Tibial nerve (tissue), 4 donors: Measurements from ENCODE around the gene MATR3.

Experiments
- EP300 ChIP-seq, 2 donors: sonication (generic); formaldehyde crosslinking; IDR thresholded peaks; one replicate each; pipeline ENCODE4 v1.6.1; 2017; ENCODE audit warnings: antibody characterized with exemption in 2 of 2, mild to moderate bottlenecking in 1 of 2
- POLR2A ChIP-seq, 2 donors: fragments of 450-650 bp; IDR thresholded peaks; one replicate each; pipeline ENCODE4 v1.6.1; 2017; ENCODE audit warnings: antibody characterized with exemption in 2 of 2, mild to moderate bottlenecking in 2 of 2, moderate library complexity in 2 of 2
- TF ChIP-seq, protein P1 (sequence below), 5 experiments: fragments of 200-600 bp in 3 of 5; fragments of 450-650 bp in 2 of 5; sonication (generic) in 3 of 5; IDR thresholded peaks; one replicate each; pipeline ENCODE4 v1.5.1; 2016 to 2019; ENCODE audit warnings: antibody characterized with exemption in 5 of 5, mild to moderate bottlenecking in 3 of 5, moderate library complexity in 2 of 5

DNA sequence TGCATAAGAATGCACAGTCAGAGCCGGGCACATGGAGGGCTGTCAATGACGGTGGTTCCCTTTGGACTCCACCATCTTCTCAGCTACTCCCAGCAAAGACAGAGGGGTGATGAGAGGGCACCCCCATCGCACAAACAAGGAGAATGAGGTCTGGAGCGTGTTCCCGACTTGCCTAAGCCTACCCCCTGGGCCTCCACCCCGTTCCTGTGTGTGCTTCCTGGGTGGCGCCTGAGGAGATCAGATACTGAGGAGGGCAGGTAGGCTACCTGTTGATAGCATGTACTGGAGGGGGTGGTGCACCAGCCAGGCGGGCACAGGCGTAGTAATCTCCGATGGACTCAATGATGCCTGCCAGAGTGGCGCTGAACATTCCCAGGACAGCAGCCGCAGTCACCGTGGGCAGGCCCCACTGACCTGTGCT is 85.4 kb downstream of the MATR3 start:
- TF ChIP-seq, protein P1, sequence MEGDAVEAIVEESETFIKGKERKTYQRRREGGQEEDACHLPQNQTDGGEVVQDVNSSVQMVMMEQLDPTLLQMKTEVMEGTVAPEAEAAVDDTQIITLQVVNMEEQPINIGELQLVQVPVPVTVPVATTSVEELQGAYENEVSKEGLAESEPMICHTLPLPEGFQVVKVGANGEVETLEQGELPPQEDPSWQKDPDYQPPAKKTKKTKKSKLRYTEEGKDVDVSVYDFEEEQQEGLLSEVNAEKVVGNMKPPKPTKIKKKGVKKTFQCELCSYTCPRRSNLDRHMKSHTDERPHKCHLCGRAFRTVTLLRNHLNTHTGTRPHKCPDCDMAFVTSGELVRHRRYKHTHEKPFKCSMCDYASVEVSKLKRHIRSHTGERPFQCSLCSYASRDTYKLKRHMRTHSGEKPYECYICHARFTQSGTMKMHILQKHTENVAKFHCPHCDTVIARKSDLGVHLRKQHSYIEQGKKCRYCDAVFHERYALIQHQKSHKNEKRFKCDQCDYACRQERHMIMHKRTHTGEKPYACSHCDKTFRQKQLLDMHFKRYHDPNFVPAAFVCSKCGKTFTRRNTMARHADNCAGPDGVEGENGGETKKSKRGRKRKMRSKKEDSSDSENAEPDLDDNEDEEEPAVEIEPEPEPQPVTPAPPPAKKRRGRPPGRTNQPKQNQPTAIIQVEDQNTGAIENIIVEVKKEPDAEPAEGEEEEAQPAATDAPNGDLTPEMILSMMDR (IDR thresholded peaks at IDR 0.05): no peak
- TF ChIP-seq POLR2A (IDR thresholded peaks at IDR 0.05) (no peak), EP300 (IDR thresholded peaks at IDR 0.05) (no peak)
